HUES64 (cell line): ENCODE results near the gene PTPRZ1.

Source experiments
- H3K27ac ChIP-seq: 2 replicates; pipeline ENCODE4 v1.7.0; 2013; ENCODE audit warnings: low read depth, low read length, inconsistent platforms
- H3K27me3 ChIP-seq: 2 replicates; pipeline ENCODE4 v1.6.1; 2013; ENCODE audit warnings: mild to moderate bottlenecking, low read length; ENCODE audit not compliant: insufficient read depth
- H3K36me3 ChIP-seq: 2 replicates; pipeline ENCODE4 v1.6.1; 2013; ENCODE audit warnings: mild to moderate bottlenecking, low read length; ENCODE audit not compliant: insufficient read depth
- H3K4me1 ChIP-seq: 2 replicates; pipeline ENCODE4 v1.6.1; 2013; ENCODE audit warnings: mild to moderate bottlenecking, low read length, moderate library complexity; ENCODE audit not compliant: insufficient read depth
- H3K4me3 ChIP-seq: 2 replicates; pipeline ENCODE4 v1.5.1; 2013; ENCODE audit warnings: mild to moderate bottlenecking, low read length, moderate library complexity
- H3K9ac ChIP-seq: 2 replicates; pipeline ENCODE4 v1.6.1; 2013; ENCODE audit warnings: mild to moderate bottlenecking, low read depth, low read length
- H3K9me3 ChIP-seq: 2 replicates; pipeline ENCODE4 v1.6.1; 2013; ENCODE audit warnings: low read depth, low read length; ENCODE audit not compliant: insufficient read depth
- WGBS: fragments of 150-250, 120-280 bp; methylation state at CpG from one replicate; pipeline ENCODE4 v1.1.7; 2013; ENCODE audit warnings: missing lambda C conversion rate; 5-methylcytosine and 5-hydroxymethylcytosine counted together

Gene PTPRZ1

GRCh38 chr7:122013630-122014029, 140.7 kb downstream of the PTPRZ1 start:
- no peak overlapping the region for H3K4me3 ChIP-seq
- H3K27me3 ChIP-seq, result no peaks in the 10 kb centered on the region
- H3K4me1 ChIP-seq, result no peaks in the 10 kb centered on the region
- no peaks in the 10 kb centered on the region for H3K9me3 ChIP-seq
- H3K9ac ChIP-seq, result no peak overlapping the region
- WGBS, result 83% methylated on average over 3 of the region's 3 CpGs
- H3K27ac ChIP-seq, result no peak overlapping the region
- peaks cover 60% of the 10 kb centered on the region for H3K36me3 ChIP-seq

DNA sequence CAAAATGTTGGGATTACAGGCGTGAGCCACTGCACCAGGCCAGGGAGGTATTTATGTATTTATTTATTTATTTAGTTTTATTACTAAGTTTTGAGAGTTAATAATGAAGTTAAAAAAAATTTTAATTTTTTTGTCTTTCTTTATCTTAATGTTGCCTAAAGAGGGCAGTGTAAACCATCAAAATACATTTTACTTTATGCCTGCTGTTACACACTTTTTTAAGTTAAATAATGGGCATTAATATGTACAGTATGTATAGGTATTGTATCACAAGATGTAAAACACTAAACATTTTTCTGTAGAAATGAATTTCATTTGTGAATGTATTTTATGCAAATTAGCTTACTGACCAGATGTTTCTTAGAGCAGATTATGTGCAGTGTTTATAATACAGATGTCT, 141.7 kb downstream of the PTPRZ1 start:
- H3K4me1 ChIP-seq, result no peaks in the 10 kb centered on the region
- peaks cover 67% of the 10 kb centered on the region for H3K36me3 ChIP-seq
- H3K27me3 ChIP-seq, result no peaks in the 10 kb centered on the region
- no peak overlapping the region for H3K27ac ChIP-seq
- no peak overlapping the region for H3K4me3 ChIP-seq
- H3K9me3 ChIP-seq, result no peaks in the 10 kb centered on the region
- 83% methylated on average over 1 of the region's 1 CpG for WGBS
- no peak overlapping the region for H3K9ac ChIP-seq

GRCh38 chr7:122018032-122018431, 145.1 kb downstream of the PTPRZ1 start:
- H3K9me3 ChIP-seq, result no peaks in the 10 kb centered on the region
- 88% methylated on average over 1 of the region's 1 CpG for WGBS
- no peak overlapping the region for H3K27ac ChIP-seq
- H3K36me3 ChIP-seq, result peaks cover 51% of the 10 kb centered on the region
- H3K4me3 ChIP-seq, result no peak overlapping the region
- no peaks in the 10 kb centered on the region for H3K4me1 ChIP-seq
- H3K9ac ChIP-seq, result no peak overlapping the region
- H3K27me3 ChIP-seq, result no peaks in the 10 kb centered on the region

- Histone ChIP-seq H3K9me3 (no peaks in the 10 kb centered on the region), H3K27me3 (no peaks in the 10 kb centered on the region), H3K27ac (no peak overlapping the region), H3K4me1 (no peaks in the 10 kb centered on the region), H3K9ac (no peak overlapping the region), H3K36me3 (peaks cover 48% of the 10 kb centered on the region), H3K4me3 (no peak overlapping the region)
- WGBS, result 90% methylated on average over 1 of the region's 2 CpGs
Measured at GRCh38 chr7:122027058-122027457, 154.1 kb downstream of the PTPRZ1 start.

GRCh38 chr7:122033641-122034040, 160.7 kb downstream of the PTPRZ1 start:
- Histone ChIP-seq H3K36me3 (peaks cover 94% of the 10 kb centered on the region), H3K4me1 (no peaks in the 10 kb centered on the region), H3K4me3 (no peak overlapping the region), H3K9me3 (no peaks in the 10 kb centered on the region), H3K9ac (no peak overlapping the region), H3K27ac (no peak overlapping the region), H3K27me3 (no peaks in the 10 kb centered on the region)
- WGBS, result 100% methylated on average over 1 of the region's 1 CpG

GRCh38 chr7:122035876-122036275, 162.9 kb downstream of the PTPRZ1 start:
- WGBS, result 93% methylated on average over 1 of the region's 1 CpG
- Histone ChIP-seq H3K4me1 (no peaks in the 10 kb centered on the region), H3K4me3 (no peak overlapping the region), H3K9me3 (no peaks in the 10 kb centered on the region), H3K9ac (no peak overlapping the region), H3K27ac (no peak overlapping the region), H3K36me3 (peaks cover 97% of the 10 kb centered on the region), H3K27me3 (no peaks in the 10 kb centered on the region)

DNA sequence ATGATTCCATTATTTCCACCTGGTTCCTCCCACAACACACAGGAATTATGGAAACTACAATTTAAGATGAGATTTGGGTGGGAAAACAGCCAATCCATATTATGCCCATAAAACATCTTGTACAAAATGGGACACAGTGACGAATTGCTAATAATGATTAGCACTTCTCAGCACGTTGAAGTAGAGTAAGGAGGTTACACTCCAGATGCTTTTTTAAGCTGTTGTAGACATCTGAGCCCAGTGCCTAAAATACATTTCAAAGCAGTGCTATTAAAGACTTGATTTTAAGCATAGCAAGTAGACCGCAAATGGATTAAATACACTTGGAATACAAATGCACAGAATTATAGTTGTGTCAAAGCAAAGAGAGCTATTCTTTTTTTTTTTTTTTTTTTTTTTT, 165.2 kb downstream of the PTPRZ1 start:
- Histone ChIP-seq H3K27me3 (no peaks in the 10 kb centered on the region), H3K9ac (no peak overlapping the region), H3K9me3 (no peaks in the 10 kb centered on the region), H3K36me3 (peaks cover 97% of the 10 kb centered on the region), H3K4me3 (no peak overlapping the region), H3K4me1 (no peaks in the 10 kb centered on the region), H3K27ac (no peak overlapping the region)
- 95% methylated on average over 3 of the region's 3 CpGs for WGBS

DNA sequence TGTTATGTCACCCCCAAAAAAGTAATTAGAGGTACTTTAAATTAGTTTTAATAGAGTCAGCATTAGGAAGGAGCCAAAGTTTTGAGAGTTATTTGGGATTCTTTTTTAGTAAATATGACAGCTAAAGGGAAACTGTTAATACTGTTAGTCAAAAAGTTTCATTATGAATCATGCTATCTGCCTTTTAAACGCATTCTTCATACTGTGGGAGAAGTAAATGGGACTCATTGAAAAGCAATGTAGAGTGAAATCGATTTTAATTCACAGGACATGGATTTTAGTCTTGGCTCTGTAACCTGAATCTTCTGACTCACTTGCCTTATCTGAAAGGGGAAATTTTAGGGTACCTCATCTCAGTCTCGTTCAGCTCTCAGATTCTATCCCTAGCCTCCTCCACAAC, 165.9 kb downstream of the PTPRZ1 start:
- Histone ChIP-seq H3K4me1 (no peaks in the 10 kb centered on the region), H3K27ac (no peak overlapping the region), H3K27me3 (no peaks in the 10 kb centered on the region), H3K4me3 (no peak overlapping the region), H3K36me3 (peaks cover 97% of the 10 kb centered on the region), H3K9me3 (no peaks in the 10 kb centered on the region), H3K9ac (no peak overlapping the region)
- WGBS, result 97% methylated on average over 3 of the region's 3 CpGs

DNA sequence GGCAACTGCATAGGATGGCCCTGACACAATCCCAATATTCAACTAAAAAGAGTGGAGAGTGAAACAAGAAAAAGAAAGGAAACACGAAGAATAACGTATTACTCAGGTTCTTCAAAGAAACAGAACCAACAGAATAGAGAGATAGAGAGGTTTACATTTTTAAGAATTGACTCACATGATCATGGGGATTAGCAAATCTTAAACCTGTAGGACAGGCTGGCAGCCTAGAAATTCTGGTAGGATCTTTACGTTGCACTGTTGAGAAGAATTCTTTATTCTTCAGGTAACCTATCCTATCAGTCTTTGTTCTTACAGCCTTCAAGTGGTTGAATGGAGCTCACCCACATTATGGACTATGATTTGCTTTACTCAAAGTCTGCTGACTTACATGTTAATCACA, 167.2 kb downstream of the PTPRZ1 start:
- Histone ChIP-seq H3K27me3 (no peaks in the 10 kb centered on the region), H3K27ac (no peak overlapping the region), H3K36me3 (peaks cover 97% of the 10 kb centered on the region), H3K4me1 (no peaks in the 10 kb centered on the region), H3K9ac (no peak overlapping the region), H3K9me3 (no peaks in the 10 kb centered on the region), H3K4me3 (no peak overlapping the region)
- 96% methylated on average over 3 of the region's 3 CpGs for WGBS

DNA sequence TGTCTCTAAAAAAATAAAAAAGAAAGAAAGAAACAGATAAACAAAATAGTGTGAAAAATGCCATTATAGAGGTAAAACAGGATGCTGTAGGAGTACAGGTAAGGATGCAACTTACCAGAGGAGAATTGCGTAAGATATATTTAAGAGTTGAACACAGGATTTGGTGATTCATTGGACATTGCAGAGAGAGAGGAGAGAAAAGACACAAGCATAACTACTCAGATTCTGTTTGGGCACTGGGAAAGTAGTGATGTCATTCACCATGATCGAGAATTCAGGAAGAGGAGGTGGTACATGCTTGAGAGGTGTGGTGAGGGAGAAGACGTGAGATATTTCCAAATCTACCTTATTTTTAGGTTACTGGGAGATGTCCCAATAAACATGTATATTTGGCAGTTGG, 173.4 kb downstream of the PTPRZ1 start:
- no peaks in the 10 kb centered on the region for H3K27me3 ChIP-seq
- no peaks in the 10 kb centered on the region for H3K9me3 ChIP-seq
- H3K36me3 ChIP-seq, result peaks cover 95% of the 10 kb centered on the region
- H3K9ac ChIP-seq, result no peak overlapping the region
- no peak overlapping the region for H3K27ac ChIP-seq
- 94% methylated on average over 3 of the region's 3 CpGs for WGBS
- no peak overlapping the region for H3K4me3 ChIP-seq
- no peaks in the 10 kb centered on the region for H3K4me1 ChIP-seq

GRCh38 chr7:122054393-122054792, 181.4 kb downstream of the PTPRZ1 start:
- H3K27ac ChIP-seq, result no peak overlapping the region
- H3K9ac ChIP-seq, result no peak overlapping the region
- peaks cover 88% of the 10 kb centered on the region for H3K36me3 ChIP-seq
- H3K4me3 ChIP-seq, result no peak overlapping the region
- peaks cover 14% of the 10 kb centered on the region for H3K4me1 ChIP-seq
- H3K27me3 ChIP-seq, result no peaks in the 10 kb centered on the region
- no peaks in the 10 kb centered on the region for H3K9me3 ChIP-seq
- no CpG with 5 or more reads among the region's 1 CpG for WGBS

- H3K9me3 ChIP-seq, result no peaks in the 10 kb centered on the region
- peaks cover 20% of the 10 kb centered on the region for H3K4me1 ChIP-seq
- H3K36me3 ChIP-seq, result peaks cover 89% of the 10 kb centered on the region
- H3K9ac ChIP-seq, result no peak overlapping the region
- H3K4me3 ChIP-seq, result no peak overlapping the region
- no peak overlapping the region for H3K27ac ChIP-seq
- WGBS, result 92% methylated on average over 1 of the region's 1 CpG
- no peaks in the 10 kb centered on the region for H3K27me3 ChIP-seq
Measured at GRCh38 chr7:122055073-122055472, 182.1 kb downstream of the PTPRZ1 start.
